HS-5 (cell line): ENCODE results near the gene ELAC2.
A peak's percentile ranks its signal among the peaks of the same experiment; 100 is the strongest.

Experiments used
- DNase-seq: peaks from one replicate; pipeline ENCODE4 v3.0.0-alpha.2; 2012; ENCODE audit warnings: low read depth

The ELAC2 gene, protein sequence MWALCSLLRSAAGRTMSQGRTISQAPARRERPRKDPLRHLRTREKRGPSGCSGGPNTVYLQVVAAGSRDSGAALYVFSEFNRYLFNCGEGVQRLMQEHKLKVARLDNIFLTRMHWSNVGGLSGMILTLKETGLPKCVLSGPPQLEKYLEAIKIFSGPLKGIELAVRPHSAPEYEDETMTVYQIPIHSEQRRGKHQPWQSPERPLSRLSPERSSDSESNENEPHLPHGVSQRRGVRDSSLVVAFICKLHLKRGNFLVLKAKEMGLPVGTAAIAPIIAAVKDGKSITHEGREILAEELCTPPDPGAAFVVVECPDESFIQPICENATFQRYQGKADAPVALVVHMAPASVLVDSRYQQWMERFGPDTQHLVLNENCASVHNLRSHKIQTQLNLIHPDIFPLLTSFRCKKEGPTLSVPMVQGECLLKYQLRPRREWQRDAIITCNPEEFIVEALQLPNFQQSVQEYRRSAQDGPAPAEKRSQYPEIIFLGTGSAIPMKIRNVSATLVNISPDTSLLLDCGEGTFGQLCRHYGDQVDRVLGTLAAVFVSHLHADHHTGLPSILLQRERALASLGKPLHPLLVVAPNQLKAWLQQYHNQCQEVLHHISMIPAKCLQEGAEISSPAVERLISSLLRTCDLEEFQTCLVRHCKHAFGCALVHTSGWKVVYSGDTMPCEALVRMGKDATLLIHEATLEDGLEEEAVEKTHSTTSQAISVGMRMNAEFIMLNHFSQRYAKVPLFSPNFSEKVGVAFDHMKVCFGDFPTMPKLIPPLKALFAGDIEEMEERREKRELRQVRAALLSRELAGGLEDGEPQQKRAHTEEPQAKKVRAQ

GRCh38 chr17:13017655-13018459, at the start of gene ELAC2:
TSS of gene ELAC2 (minus strand) at chr17:13018027. CDS start at chr17:13017947, 80 bp downstream.
- peak; percentile 95 for DNase-seq

DNA sequence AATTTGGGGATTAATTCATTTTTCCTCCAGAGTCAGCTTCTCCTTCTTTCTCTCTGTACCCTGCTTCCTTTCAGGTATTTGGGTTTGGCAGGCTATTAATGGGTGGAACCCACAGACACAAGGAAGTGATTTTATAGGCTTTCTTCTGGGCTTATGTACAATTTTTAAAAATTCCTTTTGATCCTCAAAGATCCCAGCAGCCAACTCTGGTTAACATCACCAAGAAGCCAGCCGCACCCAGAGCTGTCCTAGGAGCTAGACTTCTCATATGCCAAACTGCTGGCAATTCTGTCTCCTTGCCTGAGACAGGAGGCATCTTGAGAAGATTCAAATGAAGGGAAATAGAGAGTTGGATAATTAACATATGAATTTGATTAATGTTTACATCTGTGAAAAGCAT, 47.2 kb upstream of the ELAC2 start:
- no peak for DNase-seq

DNA sequence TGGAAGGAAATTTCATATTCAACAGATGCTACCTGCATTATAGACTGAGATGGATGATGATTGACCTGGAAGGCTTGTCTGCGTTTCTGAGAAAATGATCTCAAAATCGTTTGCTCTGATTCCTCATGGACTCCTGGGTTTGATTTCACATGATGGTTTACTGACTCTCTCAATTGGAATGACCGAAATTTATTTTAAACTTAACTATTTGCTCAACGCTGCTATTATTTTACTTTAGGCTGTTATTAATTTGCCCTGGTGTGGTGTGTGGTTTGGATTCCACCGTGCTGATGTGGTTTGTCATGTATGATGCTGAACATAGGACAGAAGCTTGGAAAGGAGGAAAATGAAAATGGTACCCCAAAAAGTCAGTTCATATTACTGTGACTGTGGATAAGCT, 37.3 kb upstream of the ELAC2 start:
- no peak for DNase-seq

DNA sequence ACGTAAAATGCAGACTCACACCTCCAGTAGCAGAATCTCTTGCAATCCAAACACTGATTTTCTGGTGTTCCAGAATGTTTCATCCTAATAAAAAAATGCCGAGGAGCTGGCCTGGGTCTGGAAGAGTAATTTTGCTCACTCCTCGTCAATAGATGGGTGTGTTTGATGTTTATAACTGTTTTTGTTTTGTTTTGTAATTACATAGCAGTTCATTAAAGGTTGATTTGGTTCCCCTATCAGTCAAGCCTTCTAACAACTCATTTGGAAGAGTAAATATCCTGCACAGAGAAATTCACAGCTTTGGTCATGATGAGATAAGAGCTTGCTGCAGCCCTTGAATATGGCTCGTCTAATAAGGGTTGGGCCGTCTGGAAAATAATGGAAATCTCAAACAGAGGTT, 36.8 kb upstream of the ELAC2 start:
- DNase-seq = no peak

DNA sequence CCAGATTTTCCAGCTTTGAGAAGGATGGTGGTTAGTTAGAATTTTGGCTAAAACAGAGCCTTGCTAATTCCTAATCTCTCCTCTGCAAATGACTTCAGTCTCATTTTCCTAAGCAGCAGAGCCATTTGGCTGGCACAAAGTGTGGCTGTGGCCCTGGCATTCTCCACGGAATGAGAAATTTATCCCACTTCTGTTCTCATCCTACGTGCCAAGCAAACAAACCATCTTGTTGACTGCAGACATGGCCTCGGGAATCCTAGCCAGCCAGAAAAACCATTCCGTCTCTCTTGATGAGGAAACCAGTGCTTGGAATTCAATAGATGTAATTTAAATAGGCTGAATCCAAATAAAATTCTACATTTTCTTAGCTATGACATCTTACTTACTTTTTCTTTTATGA, 34.1 kb upstream of the ELAC2 start:
- DNase-seq = no peak

GRCh38 chr17:13047011-13047606, 29.3 kb upstream of the ELAC2 start:
- DNase-seq = no peak

DNA sequence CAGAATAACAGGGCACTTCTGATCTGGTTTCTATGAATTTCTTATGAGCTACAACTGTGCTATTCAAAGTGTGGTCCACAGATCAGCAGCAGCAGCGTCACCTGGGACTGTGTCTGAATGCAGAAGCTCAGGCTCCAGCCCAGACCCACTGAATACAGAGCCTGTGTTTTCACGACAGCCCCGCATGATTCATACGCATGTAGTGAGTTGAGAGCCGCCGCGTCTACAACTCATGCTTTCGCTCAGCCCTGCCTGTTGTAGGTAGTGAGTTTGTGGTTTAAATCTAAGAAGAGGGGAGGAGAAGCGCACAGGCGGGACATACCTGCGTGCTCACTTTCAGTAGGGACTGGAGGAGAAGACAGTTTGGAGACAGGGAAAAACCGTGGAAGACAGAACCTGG, 28.5 kb upstream of the ELAC2 start:
- no peak for DNase-seq

GRCh38 chr17:13044572-13045065, 26.8 kb upstream of the ELAC2 start:
- no peak for DNase-seq

- DNase-seq = no peak
These were observed 21.3 kb upstream of the ELAC2 start for GRCh38 chr17:13038931-13039665.

DNA sequence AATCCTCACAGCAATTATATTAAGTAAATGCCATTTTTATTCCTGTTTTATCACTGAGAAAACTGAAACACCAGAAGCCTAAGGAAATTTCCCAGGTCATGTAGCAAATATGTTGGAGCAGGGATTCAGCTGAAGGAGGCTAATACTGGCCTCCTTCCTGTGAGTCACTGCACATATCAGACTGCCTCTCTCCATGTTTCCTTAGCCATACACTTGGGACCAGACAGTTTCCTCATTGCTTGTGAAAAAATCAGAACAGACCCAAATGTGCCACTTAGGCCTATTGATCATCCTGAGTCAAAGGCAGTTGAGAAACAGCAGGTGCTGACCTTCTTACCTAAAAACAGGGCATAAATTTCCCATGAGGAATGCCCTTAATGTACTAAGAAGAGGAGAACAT, 18.9 kb upstream of the ELAC2 start:
- peak; percentile 36 for DNase-seq

DNA sequence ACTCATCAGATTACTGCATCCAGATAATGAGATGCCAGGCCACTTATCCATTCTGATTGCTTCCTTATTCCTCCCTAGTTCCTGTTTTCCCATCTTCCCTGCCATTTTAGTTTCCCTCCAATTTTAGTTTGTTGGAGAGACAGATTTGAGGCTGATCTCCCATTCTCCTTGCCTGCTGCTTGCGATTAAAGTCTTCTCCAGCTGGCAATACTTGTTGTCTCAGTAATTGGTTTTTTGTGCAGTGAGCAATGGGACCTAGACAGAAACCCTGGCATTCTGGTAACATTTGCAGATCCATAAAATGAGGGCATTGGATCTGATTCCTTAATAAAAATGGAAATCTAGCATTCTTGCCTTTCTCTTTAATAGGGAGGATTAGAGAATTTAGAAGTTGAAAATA, 17.6 kb upstream of the ELAC2 start:
- DNase-seq = no peak

GRCh38 chr17:13031718-13032350, 14.0 kb upstream of the ELAC2 start:
- DNase-seq = no peak

- peak; percentile 48 for DNase-seq
These were observed 12.9 kb upstream of the ELAC2 start for GRCh38 chr17:13030459-13031300.

- DNase-seq = no peak
These were observed 12.2 kb upstream of the ELAC2 start for GRCh38 chr17:13030056-13030455.

DNA sequence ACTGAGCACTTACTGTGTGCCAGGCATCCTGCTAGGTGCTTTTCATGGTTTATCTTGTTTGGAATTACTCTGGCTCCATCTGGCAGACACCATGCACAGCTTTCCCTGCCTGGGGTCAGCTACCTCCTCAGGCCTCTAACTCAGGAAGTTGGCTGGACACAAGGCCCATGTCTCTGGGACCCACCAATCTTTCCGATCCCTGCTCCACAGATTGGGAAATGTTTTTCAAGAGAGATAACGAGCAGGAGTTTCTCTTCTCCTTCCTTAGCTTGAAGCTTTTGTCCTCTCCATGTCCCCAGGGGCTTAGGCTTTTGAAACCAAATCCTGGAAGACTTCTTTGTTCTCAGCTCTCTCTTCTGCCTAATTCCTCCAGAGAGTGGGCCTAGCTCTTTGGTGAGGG, 11.5 kb upstream of the ELAC2 start:
- no peak for DNase-seq

DNA sequence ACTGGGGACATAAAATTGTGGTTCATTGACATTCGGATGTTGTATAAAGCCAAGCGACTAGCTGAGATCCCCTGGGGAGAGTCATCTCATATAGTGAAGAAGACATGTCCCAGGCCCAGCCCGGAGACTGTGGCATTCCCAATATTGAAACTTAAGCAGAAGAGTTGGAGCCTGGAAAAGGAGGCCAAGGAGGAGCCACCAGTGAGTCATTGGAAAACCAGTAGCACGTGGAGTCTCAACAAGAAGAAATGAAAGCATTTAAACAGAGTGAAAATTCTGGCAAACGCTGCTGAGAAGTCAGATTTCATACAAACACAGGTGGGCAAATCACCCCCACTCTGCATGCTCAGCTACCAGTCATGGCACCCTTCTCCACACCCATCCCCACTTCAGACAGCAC, 9.4 kb upstream of the ELAC2 start:
- DNase-seq = no peak

- no peak for DNase-seq
These were observed 7.9 kb upstream of the ELAC2 start for GRCh38 chr17:13025687-13026086.

DNA sequence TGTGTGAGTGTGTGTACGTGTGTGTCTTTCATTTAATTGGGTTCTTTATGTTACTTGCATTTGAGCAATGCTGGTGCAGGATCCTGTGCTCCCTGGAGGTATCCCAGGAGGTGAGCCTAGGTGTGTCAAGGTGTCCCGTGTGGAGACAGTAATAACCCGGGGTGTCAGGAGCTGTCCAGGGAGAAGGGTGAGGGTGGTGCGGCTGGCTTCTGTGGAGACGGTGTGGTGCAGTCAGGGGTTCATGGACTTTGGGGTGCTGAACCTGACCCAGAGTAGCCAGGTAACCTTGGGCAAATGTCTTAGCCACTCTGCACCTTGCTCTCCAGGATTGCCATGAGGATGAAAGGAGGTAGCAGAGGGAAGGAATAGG, 7.4 kb upstream of the ELAC2 start:
- no peak for DNase-seq

DNA sequence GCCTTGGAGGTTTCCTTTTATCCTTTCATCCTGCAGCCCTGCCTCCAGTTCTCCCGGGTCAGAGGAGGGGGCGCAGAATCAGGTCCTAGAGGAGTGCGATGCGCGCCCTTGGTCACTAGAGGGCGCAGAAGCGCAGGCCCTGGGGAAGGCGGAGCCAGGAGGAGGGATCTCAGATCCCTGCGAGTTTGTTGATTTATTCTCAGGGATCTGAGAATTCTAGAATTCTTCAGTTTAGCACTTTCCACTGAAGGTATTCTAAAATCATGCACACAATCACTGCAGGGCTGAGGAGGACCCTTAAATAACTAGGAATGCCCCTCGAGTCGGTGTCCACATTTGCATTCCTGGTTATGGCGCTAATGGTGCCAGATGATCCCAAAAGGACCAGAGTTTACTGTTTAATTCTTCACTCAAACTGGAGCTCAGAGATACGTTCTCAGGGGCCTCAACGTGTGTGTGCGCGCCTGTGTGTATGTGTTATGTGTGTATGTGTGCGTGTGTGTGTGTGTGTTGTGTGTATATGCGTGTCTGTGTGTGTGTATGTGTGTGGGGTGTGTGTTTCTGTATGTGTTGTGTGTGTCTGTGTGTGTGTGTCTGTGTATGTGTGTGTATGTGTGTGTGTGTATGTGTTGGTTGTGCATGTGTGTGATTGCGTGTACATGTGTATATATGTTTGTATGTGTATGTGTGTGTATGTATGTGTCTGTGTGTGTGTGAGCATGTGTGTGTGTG, 6.9 kb upstream of the ELAC2 start:
- no peak for DNase-seq
